ENCODE data around the gene GID4.
"Not testable (repeated sequence)": the region's sequence is repeated elsewhere in the genome, so short reads cannot be mapped to it uniquely, and the experiment has no call there.

The GID4 gene

DNA sequence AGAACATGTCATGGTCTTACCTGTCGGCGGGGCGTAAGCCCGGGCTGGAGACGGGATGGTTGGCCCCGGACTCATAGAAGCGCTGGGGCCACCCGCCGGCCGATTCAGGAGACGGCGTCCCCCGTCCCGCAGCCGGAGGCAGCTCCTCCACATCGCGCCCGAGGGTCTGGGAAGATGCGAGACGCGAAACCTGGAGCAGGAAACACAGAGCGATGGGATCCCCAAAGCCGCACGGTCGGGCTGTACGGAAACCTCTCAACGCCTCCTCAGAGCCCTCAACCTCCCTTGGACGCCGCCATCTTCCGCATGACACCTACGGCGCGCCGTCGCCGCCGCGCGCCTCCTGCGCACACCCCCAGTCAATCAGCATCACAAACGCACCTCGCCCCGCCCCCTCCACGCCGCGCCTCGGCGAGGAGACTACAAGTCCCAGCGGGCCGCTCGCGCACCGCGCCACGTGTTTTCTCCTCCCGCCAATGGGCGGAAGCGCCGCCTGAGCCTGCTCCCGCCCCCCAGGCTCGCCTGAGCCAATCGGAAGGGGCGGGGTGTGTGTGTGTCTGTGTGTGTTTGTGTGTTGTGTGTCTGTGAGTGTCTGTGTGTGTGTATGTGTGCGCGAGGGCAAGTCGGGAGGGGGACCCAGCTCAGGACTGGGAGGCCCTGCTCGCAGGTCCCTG is at the start of gene GID4, which contains the start of gene ATPAF2:
TSS of gene GID4 (plus strand) at position 548 of the 674 bp plus-strand sequence. CDS start at position 605, 57 bp downstream.
TSS of gene ATPAF2 (minus strand) at position 308 of the 674 bp plus-strand sequence. CDS start at position 153, 155 bp downstream.
- TF ChIP-seq, protein P1, sequence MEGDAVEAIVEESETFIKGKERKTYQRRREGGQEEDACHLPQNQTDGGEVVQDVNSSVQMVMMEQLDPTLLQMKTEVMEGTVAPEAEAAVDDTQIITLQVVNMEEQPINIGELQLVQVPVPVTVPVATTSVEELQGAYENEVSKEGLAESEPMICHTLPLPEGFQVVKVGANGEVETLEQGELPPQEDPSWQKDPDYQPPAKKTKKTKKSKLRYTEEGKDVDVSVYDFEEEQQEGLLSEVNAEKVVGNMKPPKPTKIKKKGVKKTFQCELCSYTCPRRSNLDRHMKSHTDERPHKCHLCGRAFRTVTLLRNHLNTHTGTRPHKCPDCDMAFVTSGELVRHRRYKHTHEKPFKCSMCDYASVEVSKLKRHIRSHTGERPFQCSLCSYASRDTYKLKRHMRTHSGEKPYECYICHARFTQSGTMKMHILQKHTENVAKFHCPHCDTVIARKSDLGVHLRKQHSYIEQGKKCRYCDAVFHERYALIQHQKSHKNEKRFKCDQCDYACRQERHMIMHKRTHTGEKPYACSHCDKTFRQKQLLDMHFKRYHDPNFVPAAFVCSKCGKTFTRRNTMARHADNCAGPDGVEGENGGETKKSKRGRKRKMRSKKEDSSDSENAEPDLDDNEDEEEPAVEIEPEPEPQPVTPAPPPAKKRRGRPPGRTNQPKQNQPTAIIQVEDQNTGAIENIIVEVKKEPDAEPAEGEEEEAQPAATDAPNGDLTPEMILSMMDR (IDR thresholded peaks at IDR 0.05) = no peak
- DNase-seq (ENCODE audit: low spot score) = peak; percentile 99
- Histone ChIP-seq H3K27ac (peak within 1 kb of the TSS; percentile 68 to 90), H3K4me3 (peak within 1 kb of the TSS; percentile 95)

DNA sequence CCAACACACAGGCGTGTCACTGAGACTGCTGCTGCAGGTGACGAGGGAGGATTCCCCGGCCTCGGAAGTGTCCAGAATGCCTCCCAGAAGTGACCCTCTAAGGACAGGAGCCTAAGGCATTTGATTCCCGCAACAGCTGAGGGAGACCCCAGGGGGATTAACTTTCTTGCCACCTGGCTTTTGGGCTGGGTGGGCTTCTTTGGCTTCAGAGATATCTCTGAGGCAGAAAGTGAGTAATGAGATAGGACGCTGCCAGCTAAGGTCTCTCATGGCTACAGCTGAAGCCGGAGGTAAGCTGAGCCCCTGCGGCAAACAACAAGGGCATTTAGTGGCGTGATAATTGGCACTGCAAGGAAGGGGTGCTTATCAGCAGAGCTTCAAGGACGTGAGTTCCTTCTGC is 49.6 kb upstream of the GID4 start:
- no peak for DNase-seq (ENCODE audit: low spot score)
- no peak overlapping the region for H3K27ac ChIP-seq
- no peak overlapping the region for H3K4me3 ChIP-seq
- TF ChIP-seq, protein P1 (IDR thresholded peaks at IDR 0.05) = no peak

- TF ChIP-seq, protein P1 (IDR thresholded peaks at IDR 0.05) = no peak
Measured at GRCh38 chr17:17990282-17990681, 48.9 kb upstream of the GID4 start.

DNA sequence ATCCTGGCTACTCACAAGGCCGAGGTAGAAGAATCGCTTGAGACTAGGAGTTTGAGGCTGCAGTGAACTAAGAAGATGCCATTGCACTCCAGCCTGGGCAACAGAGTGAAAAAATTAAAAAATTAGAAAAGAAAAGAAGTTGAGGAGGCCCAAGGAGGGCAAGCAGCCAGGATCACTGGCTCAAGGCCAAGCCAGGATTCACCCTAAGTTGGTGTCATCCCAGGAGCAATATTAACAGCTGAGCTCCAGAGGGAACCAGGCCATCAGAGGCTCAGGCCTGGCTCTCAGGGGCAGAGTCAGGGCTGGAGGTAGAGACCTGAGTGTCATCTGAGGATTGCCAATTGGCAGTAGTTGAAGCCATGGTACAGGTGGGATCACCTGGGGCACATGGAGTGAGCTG is 45.8 kb upstream of the GID4 start:
- Histone ChIP-seq H3K4me3 (no peak overlapping the region), H3K27ac (no peak overlapping the region)
- DNase-seq (ENCODE audit: low spot score) = no peak
- TF ChIP-seq, protein P1 (IDR thresholded peaks at IDR 0.05) = no peak

More at GRCh38 chr17:17990282-17990681, 48.9 kb upstream of the GID4 start:
- no peak overlapping the region for H3K27ac ChIP-seq
- no peak for DNase-seq (ENCODE audit: low spot score)
- H3K4me3 ChIP-seq = no peak overlapping the region

DNA sequence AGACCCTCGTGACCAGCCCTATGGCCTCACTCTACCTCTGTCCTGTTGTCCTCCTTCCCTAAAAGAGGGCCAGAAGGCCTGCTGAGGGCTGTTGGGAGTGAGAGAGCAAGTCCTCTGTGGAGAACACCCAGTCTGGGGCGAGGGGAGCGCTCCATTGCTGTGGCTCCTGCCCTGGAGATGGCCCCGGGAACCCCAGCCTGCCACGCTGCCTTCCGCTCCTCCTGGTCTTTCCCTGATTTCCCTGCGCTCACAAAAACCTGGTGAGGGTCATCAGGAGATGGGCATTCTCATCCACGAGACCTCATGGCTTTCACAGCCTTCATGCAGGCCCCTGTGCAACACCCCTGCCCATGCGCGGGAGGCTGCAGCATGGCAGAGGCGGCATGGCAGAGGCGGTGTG is 45.4 kb upstream of the GID4 start:
- H3K27ac ChIP-seq = no peak overlapping the region
- DNase-seq (ENCODE audit: low spot score) = no peak
- TF ChIP-seq, protein P1 (IDR thresholded peaks at IDR 0.05) = no peak
- no peak overlapping the region for H3K4me3 ChIP-seq

GRCh38 chr17:17994271-17995069 is 44.7 kb upstream of the GID4 start:
- no peak for DNase-seq (ENCODE audit: low spot score)
- Histone ChIP-seq H3K27ac (no peak overlapping the region), H3K4me3 (no peak overlapping the region)
- TF ChIP-seq, protein P1 (IDR thresholded peaks at IDR 0.05) = no peak

DNA sequence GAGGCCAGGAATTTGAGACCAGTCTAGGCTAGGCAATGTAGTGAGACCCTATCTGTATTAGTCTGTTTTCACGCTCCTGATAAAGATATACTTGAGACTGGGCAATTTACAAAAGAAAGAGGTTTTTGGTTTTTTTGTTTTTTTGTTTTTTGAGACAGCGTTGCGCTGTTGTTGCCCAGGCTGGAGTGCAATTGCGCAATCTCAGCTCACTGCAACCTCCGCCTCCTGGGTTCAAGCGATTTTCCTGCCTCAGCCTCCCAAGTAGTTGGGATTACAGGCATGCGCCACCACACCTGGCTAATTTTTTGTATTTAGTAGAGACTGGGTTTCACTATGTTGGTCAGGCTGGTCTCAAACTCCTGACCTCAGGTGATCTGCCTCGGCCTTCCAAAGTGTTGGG is 43.3 kb upstream of the GID4 start:
- not testable (repeated sequence) for H3K4me3 ChIP-seq; H3K27ac ChIP-seq; DNase-seq (ENCODE audit: low spot score)
